Hepatocyte (in vitro differentiated cells): ENCODE results near the gene LHX3.

ENCODE experiments used
- EZH2 ChIP-seq: fragments of 200-600 bp; sonication (generic); IDR thresholded peaks from 2 replicates; pipeline ENCODE4 v1.6.1; 2016; ENCODE audit warnings: antibody characterized with exemption, mild to moderate bottlenecking, borderline replicate concordance
- EZH2phosphoT487 ChIP-seq: fragments of 200-600 bp; sonication (generic); IDR thresholded peaks from one replicate; pipeline ENCODE4 v1.6.1; 2018; ENCODE audit warnings: antibody characterized with exemption, mild to moderate bottlenecking, low read depth, moderate library complexity; ENCODE audit not compliant: unreplicated experiment, severe bottlenecking
- TF ChIP-seq, protein P1 (sequence below): fragments of 200-600 bp; sonication (generic); IDR thresholded peaks from 2 replicates; pipeline ENCODE4 v1.5.1; 2016; ENCODE audit warnings: antibody characterized with exemption, mild to moderate bottlenecking; ENCODE audit not compliant: poor library complexity

DNA sequence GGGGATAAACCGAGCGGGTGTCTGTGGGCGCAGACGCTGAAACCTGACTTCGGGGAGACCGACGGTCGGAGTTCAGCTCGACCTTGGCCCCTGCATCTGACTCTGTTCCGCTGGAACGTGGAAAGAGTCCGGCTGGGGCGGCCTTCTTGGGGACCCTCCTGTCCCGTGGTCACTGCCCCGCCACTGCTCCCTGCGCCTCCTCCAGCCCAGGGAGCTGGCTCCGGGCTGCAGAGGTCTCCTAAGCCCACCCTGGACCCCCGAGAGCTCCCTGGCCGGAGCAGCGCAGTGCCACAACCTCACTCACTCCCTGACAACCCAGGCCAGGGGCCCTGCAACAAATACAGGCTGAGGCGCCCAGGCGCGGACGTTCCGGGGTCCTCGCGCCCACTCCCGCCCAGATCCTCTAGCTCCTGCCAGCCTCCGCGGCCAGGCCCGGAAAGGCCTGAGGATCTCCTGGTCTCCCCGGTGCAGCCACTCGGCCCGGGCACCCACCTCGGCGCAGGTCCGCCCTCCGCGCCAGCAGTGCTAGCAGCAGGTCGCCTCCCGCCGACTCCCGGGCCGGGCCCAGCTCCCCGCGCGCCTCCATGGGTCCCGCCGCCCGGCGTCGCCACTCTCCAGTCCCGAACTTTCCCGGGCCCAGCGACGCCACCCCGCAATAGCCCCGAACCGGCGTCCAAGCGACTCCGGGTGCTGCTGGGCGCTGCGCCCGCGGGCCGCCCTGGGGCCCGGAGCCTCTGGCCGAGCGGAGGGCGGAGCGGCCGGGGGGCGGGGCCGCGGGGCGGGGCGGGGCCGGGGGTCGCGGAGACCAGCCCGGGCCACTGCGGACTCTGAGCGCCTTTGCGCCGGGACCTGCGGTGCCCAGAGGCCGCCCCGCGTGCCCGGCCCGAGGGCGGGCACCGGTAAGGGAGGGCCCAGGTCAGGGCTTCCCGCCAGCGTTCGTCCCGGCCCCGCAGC lies 2.2 kb downstream of the LHX3 start:
- TF ChIP-seq, protein P1, sequence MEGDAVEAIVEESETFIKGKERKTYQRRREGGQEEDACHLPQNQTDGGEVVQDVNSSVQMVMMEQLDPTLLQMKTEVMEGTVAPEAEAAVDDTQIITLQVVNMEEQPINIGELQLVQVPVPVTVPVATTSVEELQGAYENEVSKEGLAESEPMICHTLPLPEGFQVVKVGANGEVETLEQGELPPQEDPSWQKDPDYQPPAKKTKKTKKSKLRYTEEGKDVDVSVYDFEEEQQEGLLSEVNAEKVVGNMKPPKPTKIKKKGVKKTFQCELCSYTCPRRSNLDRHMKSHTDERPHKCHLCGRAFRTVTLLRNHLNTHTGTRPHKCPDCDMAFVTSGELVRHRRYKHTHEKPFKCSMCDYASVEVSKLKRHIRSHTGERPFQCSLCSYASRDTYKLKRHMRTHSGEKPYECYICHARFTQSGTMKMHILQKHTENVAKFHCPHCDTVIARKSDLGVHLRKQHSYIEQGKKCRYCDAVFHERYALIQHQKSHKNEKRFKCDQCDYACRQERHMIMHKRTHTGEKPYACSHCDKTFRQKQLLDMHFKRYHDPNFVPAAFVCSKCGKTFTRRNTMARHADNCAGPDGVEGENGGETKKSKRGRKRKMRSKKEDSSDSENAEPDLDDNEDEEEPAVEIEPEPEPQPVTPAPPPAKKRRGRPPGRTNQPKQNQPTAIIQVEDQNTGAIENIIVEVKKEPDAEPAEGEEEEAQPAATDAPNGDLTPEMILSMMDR, result no peak
- TF ChIP-seq EZH2 (peak; percentile 70), EZH2phosphoT487 (no peak)
